Astrocyte (in vitro differentiated cells and primary cell): Measurements from ENCODE around the gene RAP1GAP.

Source experiments
- CTCF ChIP-seq: IDR thresholded peaks from 2 replicates; pipeline ENCODE4 v1.5.1; 2011; ENCODE audit warnings: low read depth, mild to moderate bottlenecking, inconsistent platforms, low read length, moderate library complexity; ENCODE audit not compliant: insufficient read depth
- EZH2 ChIP-seq: IDR thresholded peaks from 2 replicates; pipeline ENCODE4 v1.6.1; 2012; ENCODE audit warnings: mild to moderate bottlenecking, low read length, inconsistent platforms; ENCODE audit not compliant: insufficient read depth

- TF ChIP-seq CTCF (no peak), EZH2 (no peak)
Measured at GRCh38 chr1:21584096-21584495, 85.1 kb downstream of the RAP1GAP start.
